Breast epithelium (tissue), 4 donors: ENCODE data around the gene GPR61. TPM values are rescaled to one million over a fixed set of nuclear protein-coding genes. Genes with fewer than 3 reads are reported as not detected.

Experiments
- DNase-seq, 2 donors: peaks; one replicate each; pipeline ENCODE4 v3.0.0-alpha.2; 2019; ENCODE audit warnings: low spot score in 2 of 2
- H3K27ac ChIP-seq, 2 donors: fragments of 200-600 bp; sonication (generic) in 1 of 2; one replicate each; pipeline ENCODE4 v1.5.1; 2016 to 2019; ENCODE audit warnings: mild to moderate bottlenecking in 1 of 2
- H3K27me3 ChIP-seq, 2 donors: fragments of 200-600 bp; sonication (generic) in 1 of 2; one replicate each; pipeline versions ENCODE4 v1.5.1 to v1.6.0; 2017 to 2019; ENCODE audit warnings: control low read depth in 1 of 2, mild to moderate bottlenecking in 1 of 2
- H3K36me3 ChIP-seq: fragments of 200-600 bp; one replicate; pipeline ENCODE4 v1.5.1; 2019
- H3K4me1 ChIP-seq, 2 donors: fragments of 200-600 bp; sonication (generic); one replicate each; pipeline ENCODE4 v1.5.1; 2016 to 2019; ENCODE audit warnings: control low read depth in 1 of 2
- H3K4me3 ChIP-seq, 3 donors: fragments of 200-600 bp; sonication (generic); 1 replicate in 2 of 3; 2 replicates in 1 of 3; pipeline ENCODE4 v1.5.1; 2016 to 2019; ENCODE audit warnings: mild to moderate bottlenecking in 3 of 3, moderate library complexity in 2 of 3
- H3K9me3 ChIP-seq, 2 donors: fragments of 200-600 bp; sonication (generic) in 1 of 2; one replicate each; pipeline ENCODE4 v1.5.1; 2016 to 2019; ENCODE audit warnings: control low read depth in 1 of 2
- CTCF ChIP-seq, 3 donors: fragments of 450-650 bp; IDR thresholded peaks; one replicate each; pipeline ENCODE4 v1.5.1; 2016 to 2017; ENCODE audit warnings: antibody characterized with exemption in 3 of 3, mild to moderate bottlenecking in 3 of 3, moderate library complexity in 3 of 3
- POLR2A ChIP-seq: fragments of 450-650 bp; IDR thresholded peaks from one replicate; pipeline ENCODE4 v1.6.1; 2016; ENCODE audit warnings: antibody characterized with exemption, mild to moderate bottlenecking, moderate library complexity
- POLR2AphosphoS5 ChIP-seq, 3 donors: sonication (generic); formaldehyde crosslinking; IDR thresholded peaks; one replicate each; pipeline ENCODE4 v1.6.1; 2017; ENCODE audit warnings: antibody characterized with exemption in 3 of 3
- intact Hi-C: fragments of 100-400 bp; cut with DNase I; formaldehyde crosslinking; loops from one replicate; pipeline ENCODE4 v1.15.1; 2023; ENCODE audit warnings: low total_unique reads
- total RNA-seq, 3 donors: library from RNA; depleted of rRNA; stranded (reverse); fragments of >200 nt; gene quantifications; one replicate each; pipeline ENCODE4 v1.1.0, GENCODE V29; 2016

Gene GPR61
- total RNA-seq, 3 donors from 2014 or later = not detected

GRCh38 chr1:109535481-109535880, 4.2 kb upstream of the GPR61 start:
- no peak overlapping the region for H3K4me3 ChIP-seq
- H3K27me3 ChIP-seq = no peaks in the 10 kb centered on the region
- no peak for TF ChIP-seq CTCF (IDR thresholded peaks at IDR 0.05)
- TF ChIP-seq POLR2A = no peak
- TF ChIP-seq POLR2AphosphoS5 (IDR thresholded peaks at IDR 0.05) = no peak
- H3K4me1 ChIP-seq = no peaks in the 10 kb centered on the region
- H3K36me3 ChIP-seq = no peaks in the 10 kb centered on the region
- intact Hi-C loops = no loop called here
- no peak overlapping the region for H3K27ac ChIP-seq
- DNase-seq = no peak
- no peaks in the 10 kb centered on the region for H3K9me3 ChIP-seq

GRCh38 chr1:109535971-109536491, 3.6 kb upstream of the GPR61 start:
- Histone ChIP-seq H3K36me3 (no peaks in the 10 kb centered on the region), H3K4me3 (no peak overlapping the region), H3K9me3 (no peaks in the 10 kb centered on the region), H3K27me3 (no peaks in the 10 kb centered on the region), H3K4me1 (no peaks in the 10 kb centered on the region), H3K27ac (no peak overlapping the region)
- TF ChIP-seq POLR2AphosphoS5 (IDR thresholded peaks at IDR 0.05) = no peak
- TF ChIP-seq POLR2A = no peak
- no peak for TF ChIP-seq CTCF (IDR thresholded peaks at IDR 0.05)
- no peak for DNase-seq
- intact Hi-C loops = no loop called here

- intact Hi-C loops = no loop called here
- Histone ChIP-seq H3K4me3 (no peak overlapping the region), H3K9me3 (no peaks in the 10 kb centered on the region), H3K36me3 (no peaks in the 10 kb centered on the region), H3K27me3 (no peaks in the 10 kb centered on the region), H3K4me1 (no peaks in the 10 kb centered on the region), H3K27ac (no peak overlapping the region)
- no peak for DNase-seq
- TF ChIP-seq POLR2AphosphoS5 (IDR thresholded peaks at IDR 0.05) = no peak
- TF ChIP-seq POLR2A = no peak
- TF ChIP-seq CTCF (IDR thresholded peaks at IDR 0.05) = no peak
These were observed 2.1 kb upstream of the GPR61 start for GRCh38 chr1:109537450-109538178.

- intact Hi-C loops = no loop called here
- no peaks in the 10 kb centered on the region for H3K36me3 ChIP-seq
- no peak overlapping the region for H3K27ac ChIP-seq
- no peaks in the 10 kb centered on the region for H3K4me1 ChIP-seq
- H3K4me3 ChIP-seq = no peak overlapping the region
- DNase-seq = no peak
- H3K27me3 ChIP-seq = no peaks in the 10 kb centered on the region
- H3K9me3 ChIP-seq = no peaks in the 10 kb centered on the region
- TF ChIP-seq CTCF (IDR thresholded peaks at IDR 0.05) = no peak
- no peak for TF ChIP-seq POLR2A
- no peak for TF ChIP-seq POLR2AphosphoS5 (IDR thresholded peaks at IDR 0.05)
These were observed 681 bp upstream of the GPR61 start for GRCh38 chr1:109538827-109539555.

GRCh38 chr1:109541102-109541501, 1.4 kb downstream of the GPR61 start:
- Histone ChIP-seq H3K36me3 (no peaks in the 10 kb centered on the region), H3K27me3 (no peaks in the 10 kb centered on the region), H3K4me3 (no peak overlapping the region), H3K9me3 (no peaks in the 10 kb centered on the region), H3K4me1 (no peaks in the 10 kb centered on the region), H3K27ac (no peak overlapping the region)
- no peak for DNase-seq
- TF ChIP-seq POLR2A (no peak), CTCF (IDR thresholded peaks at IDR 0.05) (no peak), POLR2AphosphoS5 (IDR thresholded peaks at IDR 0.05) (no peak)
- intact Hi-C loops = loop anchor here (10.0 kb wide), 1 partner anchor 224 kb away; the partner anchor contains the start of gene EPS8L3
